NCI-H345 treated with DMSO at 0.1 percent for 48 hours (cell line): ENCODE data around the gene TEX38.

ENCODE experiments used
- DNase-seq: peaks from one replicate; lab custom pipeline; 2025; ENCODE audit not compliant: unreplicated experiment; lab: John Stamatoyannopoulos, UW

The TEX38 gene

GRCh38 chr1:46721686-46722205 lies 50.1 kb downstream of the TEX38 start:
- no peak for DNase-seq
